HG03565 (cell line): Measurements from ENCODE around the gene PRR20G.
"Not testable (repeated sequence)": the region's sequence is repeated elsewhere in the genome, so short reads cannot be mapped to it uniquely, and the experiment has no call there.

Experiments
- ATAC-seq: cut with Tn5 transposase; IDR thresholded peaks from one replicate; pipeline ENCODE4 v1.9.1; 2021; ENCODE audit warnings: mild to moderate bottlenecking, moderate library complexity; ENCODE audit not compliant: unreplicated experiment

The PRR20G gene

DNA sequence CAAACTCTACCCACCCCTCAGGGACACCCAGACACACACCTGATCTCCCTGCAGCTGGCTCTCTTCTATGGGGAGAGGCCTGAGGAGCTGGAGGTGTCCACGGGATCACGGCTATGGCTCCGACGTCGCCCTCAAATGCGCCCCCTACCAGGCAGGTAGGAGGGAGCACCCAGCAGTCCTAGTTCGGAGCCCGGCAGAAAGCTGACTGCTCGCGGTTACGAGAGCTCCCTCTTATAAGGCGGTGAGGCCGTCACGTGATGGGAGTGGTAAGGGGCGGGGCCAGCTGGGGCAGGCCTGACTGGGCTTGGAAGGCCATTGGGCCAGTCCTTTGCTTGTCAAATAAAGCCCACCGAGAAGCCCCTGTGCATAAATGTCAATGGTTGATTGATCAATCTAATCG lies at the start of gene PRR20G:
PRR20G (minus strand) TSS at position 207 of the 400 bp plus-strand sequence. CDS start 681 bp downstream, outside the sequence.
- ATAC-seq, result no peak

DNA sequence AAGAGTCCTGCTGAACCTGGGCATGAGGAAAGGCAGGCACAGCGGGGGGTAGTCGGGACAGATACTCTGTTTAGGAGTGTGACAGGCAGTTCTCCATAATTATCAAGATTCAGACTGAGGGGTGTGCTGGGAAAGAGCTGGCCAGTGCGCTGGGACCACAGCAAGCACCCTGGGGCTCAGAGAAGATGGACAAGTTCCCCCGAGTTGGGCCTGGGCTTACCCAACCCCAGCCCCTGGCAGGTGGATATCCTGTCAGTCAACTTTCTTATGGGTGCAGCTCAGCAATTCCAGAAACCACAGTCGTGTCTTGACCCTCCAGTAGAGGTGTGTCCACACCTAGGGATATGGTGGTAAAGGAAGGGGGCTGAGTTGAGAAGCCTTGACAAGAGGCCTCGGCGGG lies 49.2 kb upstream of the PRR20G start:
- no peak for ATAC-seq

DNA sequence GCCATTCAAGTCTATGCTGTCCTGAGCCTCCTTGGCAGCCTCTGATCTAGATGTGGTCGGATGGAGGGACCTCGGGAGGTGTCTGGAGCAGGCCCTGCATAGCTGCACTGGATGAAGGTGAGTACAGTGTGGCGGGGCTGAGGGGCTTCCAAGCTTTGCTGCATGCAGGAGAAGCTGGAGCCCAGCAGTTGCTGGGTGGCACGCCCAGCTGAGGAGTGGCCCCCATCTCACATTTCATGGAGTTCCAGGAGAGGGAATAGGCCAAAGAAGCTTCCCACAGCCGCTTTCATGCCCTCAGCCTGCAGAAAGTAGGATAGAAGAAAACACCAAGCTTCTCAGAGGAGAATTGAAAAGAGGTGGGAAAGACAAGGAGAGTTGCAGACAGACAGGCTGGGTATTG lies 48.3 kb upstream of the PRR20G start:
- ATAC-seq, result no peak

DNA sequence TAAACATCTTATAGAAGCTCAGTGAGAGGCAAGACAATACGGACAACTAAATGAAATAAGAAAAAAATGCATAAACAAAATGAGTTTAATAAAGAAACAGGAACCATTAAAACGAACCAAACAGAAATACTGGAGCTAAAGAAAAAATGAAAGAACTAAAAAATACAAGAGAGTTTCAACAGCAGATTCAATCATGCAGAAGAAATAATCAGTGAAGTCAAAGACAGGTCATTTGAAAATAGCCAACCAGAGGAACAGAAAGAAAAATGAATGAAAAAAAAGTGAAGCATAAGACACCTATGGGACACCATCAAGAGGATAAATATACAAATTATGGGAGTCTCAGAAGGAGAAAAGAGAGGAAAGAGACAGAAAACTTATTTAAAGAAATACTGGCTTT lies 42.5 kb upstream of the PRR20G start:
- no peak for ATAC-seq

DNA sequence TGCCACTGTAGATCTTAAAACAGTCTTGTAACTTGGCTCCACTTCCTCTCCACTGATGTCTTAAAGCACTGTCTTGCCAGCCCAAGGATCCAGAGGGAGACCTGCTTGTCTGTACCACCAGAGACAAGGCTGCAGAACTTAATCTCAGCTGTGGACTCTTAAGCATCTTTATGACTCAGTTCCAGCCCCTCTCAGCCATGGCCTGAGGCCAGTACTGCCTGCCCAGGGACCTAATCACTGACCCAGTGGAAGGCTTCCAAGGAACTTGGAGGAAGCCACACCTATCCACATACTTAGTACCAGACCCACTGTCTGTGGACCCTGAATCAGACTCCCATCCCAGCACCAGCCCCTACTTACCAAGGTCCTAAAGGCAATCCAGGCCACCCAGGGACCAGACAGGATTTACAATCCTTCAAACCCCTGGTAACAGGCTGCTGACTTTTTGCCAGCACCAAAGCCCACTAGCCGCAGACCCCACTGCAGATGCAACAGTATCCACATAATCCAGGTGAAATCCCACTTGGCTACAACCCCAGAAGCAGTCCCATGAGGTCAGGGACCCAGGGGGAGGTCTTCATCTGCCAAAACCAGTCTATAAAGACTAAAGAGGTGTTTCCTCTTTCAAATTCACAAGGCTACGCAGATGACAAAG lies 41.9 kb upstream of the PRR20G start:
- ATAC-seq, result no peak

DNA sequence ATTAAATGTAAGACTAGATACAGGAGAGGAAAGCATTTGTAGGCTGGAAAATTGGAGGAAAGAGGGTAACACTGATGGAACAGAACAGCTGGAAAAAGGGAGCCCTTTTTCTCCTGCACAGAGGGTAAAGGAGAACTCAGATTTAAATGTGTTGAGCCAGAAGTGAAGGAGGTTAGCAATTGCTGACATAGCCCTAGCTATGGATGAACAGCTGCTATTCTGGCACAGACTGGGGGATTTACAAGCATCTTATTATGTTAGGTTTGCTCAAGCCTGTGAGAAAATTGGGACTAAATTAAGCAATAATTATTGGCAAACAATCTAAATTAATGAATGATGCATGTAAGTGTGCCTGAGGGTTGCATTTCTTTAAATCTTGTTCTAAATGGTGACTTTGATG lies 40.6 kb upstream of the PRR20G start:
- no peak for ATAC-seq

DNA sequence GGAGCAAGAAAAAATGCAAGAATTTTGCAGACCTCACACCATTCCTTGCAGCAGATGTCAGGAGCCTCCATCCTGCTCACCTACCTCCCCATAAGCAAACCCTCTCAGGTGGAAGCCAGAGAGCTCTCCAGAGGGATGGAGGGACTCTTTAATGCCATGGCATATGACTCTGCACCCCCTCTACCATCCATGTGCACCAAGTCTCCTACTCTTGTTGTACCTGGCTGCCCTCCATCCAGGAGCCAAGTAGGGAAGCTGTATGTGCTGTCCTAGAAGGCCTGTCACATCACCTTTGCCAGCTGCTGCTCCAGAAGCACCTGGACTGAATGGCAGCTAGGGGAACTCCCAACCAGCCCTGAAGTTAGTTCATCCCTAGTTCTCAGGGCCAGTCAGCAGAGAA lies 38.5 kb upstream of the PRR20G start:
- no peak for ATAC-seq

DNA sequence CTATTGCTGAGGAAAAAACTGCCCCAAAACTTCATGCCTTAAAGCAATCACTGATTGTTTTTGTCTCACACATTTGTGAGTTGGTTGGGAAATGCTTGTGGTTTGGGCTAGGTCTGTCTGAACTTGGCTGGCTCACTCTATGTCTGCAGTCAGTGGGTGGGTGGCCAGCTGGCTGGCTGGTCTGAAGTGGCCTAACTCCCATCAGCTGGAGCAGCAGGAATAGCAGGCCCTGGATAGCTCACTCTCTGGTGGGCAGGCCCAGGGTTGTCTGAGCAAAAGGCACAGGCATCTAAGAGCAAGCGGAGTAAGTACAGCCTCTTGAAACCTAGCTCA lies 37.7 kb upstream of the PRR20G start:
- no peak for ATAC-seq

DNA sequence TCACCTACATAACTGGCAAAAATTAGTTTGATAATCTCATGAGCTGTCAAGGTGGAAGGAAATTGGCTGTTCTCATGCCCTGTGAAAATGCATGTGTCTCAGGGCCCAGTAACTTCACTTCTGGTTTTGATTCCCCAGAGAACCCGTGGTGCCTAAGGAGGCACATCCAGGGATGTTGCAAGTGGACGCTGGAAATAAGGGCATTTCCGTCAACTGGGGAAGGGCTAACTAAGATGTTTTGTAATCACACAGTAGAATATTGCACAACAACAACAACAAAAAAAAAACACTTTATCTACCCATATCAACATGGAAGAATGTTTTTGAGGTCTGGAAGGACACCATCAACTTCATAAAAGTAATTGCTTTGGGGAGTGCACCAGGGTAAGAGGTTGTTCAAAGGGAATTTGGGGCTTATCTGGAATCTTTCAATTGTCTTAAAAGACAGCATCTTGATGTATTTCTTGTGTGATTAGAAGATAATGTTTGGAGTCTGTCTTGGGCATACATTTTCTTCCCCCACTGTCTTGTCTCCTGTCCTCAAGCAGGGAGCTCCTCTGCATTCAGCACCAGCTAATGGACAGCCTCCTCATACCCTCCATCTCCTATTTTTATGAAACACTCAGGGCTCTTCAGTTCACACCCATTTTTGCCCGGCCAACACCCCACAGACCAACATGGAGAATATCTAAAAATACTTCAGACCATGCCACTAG lies 37.2 kb upstream of the PRR20G start:
- no peak for ATAC-seq

DNA sequence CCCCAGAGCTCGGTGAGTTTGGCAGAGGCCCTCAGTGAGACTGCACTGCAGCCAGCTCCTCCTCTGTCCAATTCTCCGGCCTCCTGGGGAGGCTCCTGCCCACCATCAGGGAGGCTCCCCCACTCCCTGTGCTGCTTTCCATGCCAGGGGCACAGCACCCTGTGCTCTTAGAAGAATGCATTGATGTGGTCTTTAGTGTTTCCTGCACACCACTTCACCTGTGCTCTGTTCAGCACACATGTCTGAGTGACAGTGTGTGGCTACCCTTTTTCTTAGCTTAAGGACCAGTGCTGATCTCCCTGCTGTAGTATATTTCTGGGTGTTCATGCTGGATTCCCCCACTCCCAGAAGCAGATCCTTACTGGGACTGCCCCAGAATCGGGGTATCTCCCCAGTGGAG lies 36.2 kb upstream of the PRR20G start:
- no peak for ATAC-seq

DNA sequence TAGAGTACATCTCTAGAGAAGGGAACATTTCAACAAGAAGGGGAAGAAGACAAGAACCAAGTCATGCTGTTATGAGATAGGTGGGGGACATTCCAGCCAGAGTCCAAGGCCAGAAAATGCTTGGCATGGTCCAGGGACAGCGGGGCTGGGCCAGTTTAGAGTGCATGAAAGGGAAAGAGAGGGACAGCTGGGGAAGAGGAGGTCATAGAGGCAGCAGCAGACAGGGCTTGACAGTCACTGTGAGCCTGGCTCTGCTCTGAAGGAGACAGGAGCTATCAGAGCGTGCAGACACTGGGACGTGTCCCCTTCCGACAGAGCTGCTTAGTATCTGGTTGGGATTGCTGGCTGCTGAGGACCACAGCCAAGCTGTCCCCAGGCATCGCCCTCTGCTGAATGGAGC lies 35.7 kb upstream of the PRR20G start:
- no peak for ATAC-seq

DNA sequence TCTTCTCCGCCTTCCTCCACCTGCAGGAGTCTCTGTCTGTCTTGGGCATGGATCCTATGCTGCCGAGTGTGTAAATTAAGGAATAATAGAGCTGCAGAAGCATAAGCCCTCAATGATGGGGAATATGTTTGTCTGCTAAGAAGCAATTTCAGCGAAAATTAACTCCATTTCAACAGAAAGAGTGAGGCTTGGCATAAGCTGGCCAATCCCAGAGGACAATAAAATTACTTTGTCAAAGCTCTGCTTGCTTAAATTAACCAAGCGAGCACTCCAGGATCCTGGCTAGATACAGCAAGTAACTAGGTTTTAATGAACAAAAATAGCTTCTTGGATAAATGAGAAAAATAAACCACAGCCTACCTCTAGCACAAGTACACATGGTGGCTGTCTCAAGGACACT lies 33.5 kb upstream of the PRR20G start:
- ATAC-seq, result no peak

DNA sequence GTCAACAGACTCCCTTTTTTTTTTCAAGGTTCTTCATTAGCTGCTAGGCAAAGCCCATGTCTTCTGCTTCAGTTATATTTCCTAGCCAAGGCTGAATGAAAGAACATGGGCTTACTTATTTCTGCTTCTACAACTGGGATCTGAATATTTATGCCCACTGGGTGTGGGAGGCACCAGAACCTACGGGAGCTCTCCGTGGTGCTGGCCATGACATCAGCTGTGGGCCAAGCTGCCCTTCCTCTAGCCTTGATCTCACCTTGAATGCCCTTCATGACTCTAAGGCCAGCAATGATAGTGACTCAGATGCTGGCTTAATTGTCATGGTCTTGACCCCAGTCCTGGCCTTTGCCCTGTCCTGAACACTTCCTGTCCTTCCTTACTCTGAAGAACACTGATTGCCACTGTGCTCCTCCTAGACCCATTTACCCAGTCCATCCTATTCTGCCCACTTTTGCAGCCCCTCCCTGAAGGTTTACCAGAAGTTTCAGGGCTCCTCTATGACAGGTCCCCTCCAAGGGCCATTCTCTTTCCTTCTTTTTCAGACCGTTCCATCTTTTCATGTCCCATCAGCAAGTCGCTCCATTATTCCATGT lies 32.8 kb upstream of the PRR20G start:
- no peak for ATAC-seq

DNA sequence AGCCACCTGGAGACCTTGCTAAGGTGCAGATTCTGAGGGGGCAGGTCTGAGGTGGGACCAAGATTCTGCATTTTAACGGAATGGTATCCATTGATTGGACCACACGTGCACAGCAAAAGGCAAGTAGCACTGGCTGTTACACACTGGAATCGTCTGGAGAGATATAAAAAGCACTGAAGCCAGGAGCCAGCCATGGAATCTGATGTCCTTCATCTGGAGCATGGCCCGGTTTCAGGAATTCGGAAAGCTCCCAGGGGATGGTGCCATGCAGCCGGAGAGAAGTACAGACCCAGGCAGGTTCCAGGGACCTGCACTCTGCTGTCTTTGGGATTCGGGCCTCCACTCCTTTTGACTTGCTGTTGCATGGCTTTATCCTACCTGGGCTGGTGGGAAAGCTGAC lies 28.8 kb upstream of the PRR20G start:
- ATAC-seq, result no peak

DNA sequence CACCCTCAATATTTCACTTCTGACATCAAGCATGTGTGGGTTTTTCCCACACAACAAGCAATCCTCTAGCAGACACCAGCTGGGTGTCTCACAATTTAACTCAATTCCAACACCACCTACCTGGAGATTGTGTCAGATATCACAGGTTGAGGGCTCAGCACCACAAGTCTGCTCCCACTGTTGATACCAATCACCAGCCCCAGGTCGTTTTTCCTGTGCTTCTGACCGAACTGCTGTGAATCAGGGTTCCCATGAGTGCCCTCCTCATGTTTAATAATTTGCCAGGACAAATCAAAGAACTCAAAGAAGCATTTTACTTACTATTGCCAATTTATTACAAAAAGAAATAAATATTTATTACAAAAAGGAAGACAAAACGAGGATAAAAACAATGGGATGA lies 25.0 kb upstream of the PRR20G start:
- no peak for ATAC-seq

DNA sequence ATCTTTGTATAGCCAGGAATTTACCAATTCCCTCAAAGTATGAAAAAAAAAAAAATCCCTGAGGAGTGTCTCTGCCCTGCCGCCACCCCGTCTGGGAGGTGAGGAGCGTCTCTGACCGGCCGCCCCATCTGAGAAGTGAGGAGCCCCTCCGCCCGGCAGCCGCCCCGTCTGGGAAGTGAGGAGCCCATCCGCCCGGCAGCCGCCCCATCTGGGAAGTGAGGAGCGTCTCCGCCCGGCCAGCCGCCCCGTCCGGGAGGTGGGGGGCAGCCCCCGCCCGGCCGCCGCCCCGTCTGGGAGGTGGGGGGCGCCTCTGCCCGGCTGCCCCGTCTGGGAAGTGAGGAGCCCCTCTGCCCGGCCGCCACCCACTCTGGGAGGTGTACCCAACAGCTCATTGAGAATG lies 21.0 kb upstream of the PRR20G start:
- ATAC-seq, result not testable (repeated sequence)

DNA sequence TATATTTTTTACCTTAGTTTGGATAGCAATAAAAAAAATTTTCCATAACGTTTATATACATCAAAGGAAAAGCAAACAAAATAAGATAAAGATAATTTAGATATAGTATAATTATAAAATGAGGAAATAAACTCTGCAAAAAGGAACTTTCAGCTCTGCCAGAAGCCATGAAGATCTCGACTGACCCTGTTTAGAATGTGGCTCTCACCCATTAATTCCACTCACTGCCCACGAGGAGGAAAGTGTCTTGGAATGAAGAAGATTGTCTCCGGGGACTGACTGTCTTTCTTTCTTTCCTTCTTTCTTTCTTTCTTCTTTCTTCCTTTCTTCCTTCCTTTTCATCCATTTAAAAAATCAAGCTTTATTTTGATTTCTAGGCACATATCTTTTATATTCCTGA lies 20.1 kb upstream of the PRR20G start:
- no peak for ATAC-seq

DNA sequence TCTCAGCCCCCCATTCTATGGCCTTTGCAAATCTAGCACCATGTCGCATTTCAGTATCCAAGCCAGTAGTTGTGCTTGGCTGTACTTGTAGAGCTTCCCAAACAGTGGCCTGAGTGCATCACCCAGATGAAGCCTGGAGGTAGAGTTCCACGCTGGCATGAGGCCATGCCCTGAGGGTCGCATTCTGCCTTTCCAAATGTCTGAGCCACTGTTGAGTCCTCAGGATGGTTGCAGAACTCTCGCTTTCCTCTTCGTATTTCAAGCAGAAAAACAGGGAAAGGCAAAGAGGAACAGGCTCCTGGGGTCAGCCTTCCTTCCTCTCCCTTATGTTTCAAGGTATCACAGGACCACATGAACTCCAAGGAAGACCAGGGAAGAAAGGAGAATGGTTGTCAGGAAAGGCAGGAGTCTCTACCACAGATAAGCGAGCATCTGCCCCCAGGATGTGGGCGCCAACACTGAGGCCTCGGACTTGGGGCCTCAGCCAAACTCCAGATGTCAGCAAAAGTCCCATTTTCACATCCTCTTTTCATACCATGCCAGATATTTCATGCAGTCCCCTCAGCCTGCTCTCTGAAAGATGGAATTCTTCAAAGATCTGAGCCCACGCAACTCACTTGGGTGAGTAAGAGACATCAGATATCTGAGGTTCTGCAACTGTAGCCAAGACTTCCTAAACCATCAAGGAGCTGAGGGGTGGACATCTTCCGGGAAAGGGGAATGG lies 19.4 kb upstream of the PRR20G start:
- ATAC-seq, result no peak

DNA sequence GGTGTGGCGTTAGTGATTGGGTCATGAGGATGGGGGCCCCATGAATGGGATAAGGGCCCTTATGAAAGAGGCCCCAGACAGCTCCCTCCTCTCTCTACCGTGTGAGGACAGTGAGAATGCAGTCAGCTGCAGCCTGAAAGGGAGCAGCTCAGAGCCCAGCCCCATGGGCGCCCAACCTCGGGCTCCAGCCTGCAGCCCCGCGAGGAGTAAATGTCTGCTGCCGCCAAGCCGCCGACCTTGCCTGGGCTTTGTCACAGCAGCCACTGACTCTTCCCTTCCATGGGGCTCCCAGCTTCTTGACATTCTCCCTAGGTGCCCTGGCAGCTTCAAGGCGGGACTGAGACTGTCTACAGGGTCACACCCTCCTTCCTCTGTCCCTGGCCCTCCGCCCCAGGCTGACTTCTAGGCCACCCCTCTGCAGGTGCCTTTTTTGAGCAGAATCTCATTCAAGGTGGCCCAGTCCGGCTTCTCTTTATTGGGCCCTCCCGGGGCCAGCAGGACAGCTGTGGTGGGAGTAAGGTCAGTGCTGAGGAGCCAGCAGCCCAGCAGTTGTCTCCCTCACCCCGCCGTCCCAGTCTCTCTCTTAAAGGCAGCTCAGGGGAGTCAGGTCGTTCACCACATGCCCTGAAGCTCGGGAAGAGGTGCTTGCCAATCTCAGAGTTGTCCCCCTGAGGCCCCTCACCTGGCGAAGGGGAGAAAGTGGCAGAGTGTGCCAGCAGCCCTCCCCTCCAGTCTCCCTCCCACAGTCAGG lies 18.7 kb upstream of the PRR20G start:
- ATAC-seq, result no peak

DNA sequence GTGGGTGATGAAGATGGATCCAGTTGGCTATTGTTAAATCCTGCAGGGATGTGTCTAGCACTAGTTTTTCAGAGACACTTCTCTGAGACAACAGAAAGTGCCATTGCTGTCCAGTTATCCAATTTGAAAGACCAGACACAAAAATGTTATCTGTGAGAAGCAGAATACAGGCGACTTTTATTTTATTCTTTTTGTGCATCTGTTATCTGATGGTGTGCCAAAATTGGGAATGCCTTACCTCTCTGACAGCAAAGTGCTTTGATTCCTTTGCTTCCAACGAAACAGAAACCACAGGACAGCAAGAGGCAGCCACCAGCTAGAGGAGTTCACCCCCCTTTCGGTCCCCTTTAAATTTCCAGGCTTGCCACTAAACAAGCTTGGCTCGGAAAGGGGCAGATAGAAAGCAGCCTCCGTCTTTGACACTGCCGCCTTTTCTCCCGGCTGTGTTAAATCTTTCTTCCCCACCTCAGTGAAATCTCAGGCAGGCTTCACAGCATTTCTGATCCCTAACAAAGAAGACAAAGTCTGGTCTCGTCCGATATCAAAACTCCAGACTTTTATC lies 17.7 kb upstream of the PRR20G start:
- no peak for ATAC-seq
